ENCODE results near the gene DISP2.

DISP2 gene

GRCh38 chr15:40357723-40358470, at the start of gene DISP2:
DISP2 (plus strand) TSS chr15:40358219; CDS start chr15:40358322, 103 bp downstream.
- DNase-seq (ENCODE audit: extremely low read depth, insufficient read length), result peak; percentile 86
- Histone ChIP-seq H3K36me3 (ENCODE audit: control insufficient read depth, insufficient read depth, low read length) (no peaks in the 10 kb centered on the region), H3K27me3 (replicated peaks; ENCODE audit: control insufficient read depth, insufficient read depth, low read length) (no peaks in the 10 kb centered on the region; the same call in 1 of the 2 replicates), H3K4me3 (replicated peaks; ENCODE audit: low read depth, low read length) (peak within 1 kb of the TSS; percentile 68)
- TF ChIP-seq CTCF (IDR thresholded peaks at IDR 0.05; ENCODE audit: insufficient read depth, low read length, poor library complexity, severe bottlenecking), result no peak

- Histone ChIP-seq H3K4me3 (replicated peaks; ENCODE audit: low read depth, low read length) (no peak overlapping the region), H3K27me3 (replicated peaks; ENCODE audit: control insufficient read depth, insufficient read depth, low read length) (no peaks in the 10 kb centered on the region), H3K36me3 (ENCODE audit: control insufficient read depth, insufficient read depth, low read length) (no peaks in the 10 kb centered on the region)
- DNase-seq (ENCODE audit: extremely low read depth, insufficient read length), result no peak
- TF ChIP-seq CTCF (IDR thresholded peaks at IDR 0.05; ENCODE audit: insufficient read depth, low read length, poor library complexity, severe bottlenecking), result no peak
These were observed 48.6 kb upstream of the DISP2 start for GRCh38 chr15:40309344-40309862.

- Histone ChIP-seq H3K4me3 (replicated peaks; ENCODE audit: low read depth, low read length) (no peak overlapping the region), H3K27me3 (replicated peaks; ENCODE audit: control insufficient read depth, insufficient read depth, low read length) (no peaks in the 10 kb centered on the region), H3K36me3 (ENCODE audit: control insufficient read depth, insufficient read depth, low read length) (no peaks in the 10 kb centered on the region)
- no peak for DNase-seq (ENCODE audit: extremely low read depth, insufficient read length)
- TF ChIP-seq CTCF (IDR thresholded peaks at IDR 0.05; ENCODE audit: insufficient read depth, low read length, poor library complexity, severe bottlenecking), result peak; percentile 73
These were observed 47.7 kb upstream of the DISP2 start for GRCh38 chr15:40310001-40310959.

GRCh38 chr15:40310993-40311392, 47.0 kb upstream of the DISP2 start:
- no peaks in the 10 kb centered on the region for H3K27me3 ChIP-seq (replicated peaks; ENCODE audit: control insufficient read depth, insufficient read depth, low read length)
- no peak for DNase-seq (ENCODE audit: extremely low read depth, insufficient read length)
- no peaks in the 10 kb centered on the region for H3K36me3 ChIP-seq (ENCODE audit: control insufficient read depth, insufficient read depth, low read length)
- no peak overlapping the region for H3K4me3 ChIP-seq (replicated peaks; ENCODE audit: low read depth, low read length)
- no peak for TF ChIP-seq CTCF (IDR thresholded peaks at IDR 0.05; ENCODE audit: insufficient read depth, low read length, poor library complexity, severe bottlenecking)

- Histone ChIP-seq H3K4me3 (replicated peaks; ENCODE audit: low read depth, low read length) (no peak overlapping the region), H3K27me3 (replicated peaks; ENCODE audit: control insufficient read depth, insufficient read depth, low read length) (no peaks in the 10 kb centered on the region), H3K36me3 (ENCODE audit: control insufficient read depth, insufficient read depth, low read length) (no peaks in the 10 kb centered on the region)
- TF ChIP-seq CTCF (IDR thresholded peaks at IDR 0.05; ENCODE audit: insufficient read depth, low read length, poor library complexity, severe bottlenecking), result no peak
- DNase-seq (ENCODE audit: extremely low read depth, insufficient read length), result no peak
These were observed 45.5 kb upstream of the DISP2 start for GRCh38 chr15:40312370-40313158.

Data from GM06990 (cell line).